Measurements from ENCODE around the gene MRPL14. TPM values are rescaled to one million over a fixed set of nuclear protein-coding genes. Genes with fewer than 3 reads are reported as not detected.

Gene MRPL14
- polyA plus RNA-seq, 2 donors: 31.9 to 63.8 TPM

- 48 to 52% methylated on average over 4 of the region's 4 CpGs for WGBS, 2 donors
- Histone ChIP-seq H3K36me3 (ENCODE audit: control insufficient read depth in 2 of 2, insufficient read depth in 2 of 2, low read length in 1 of 2) (peaks cover 1 to 7% of the 10 kb centered on the region in 2 donors), H3K4me3 (ENCODE audit: low read depth in 1 of 2, low read length in 2 of 2) (no peak overlapping the region), H3K27me3 (ENCODE audit: control insufficient read depth in 1 of 2, insufficient read depth in 2 of 2, low read length in 2 of 2) (no peaks in the 10 kb centered on the region), H3K9me3 (ENCODE audit: control insufficient read depth in 2 of 2, insufficient read depth in 1 of 2, low read depth in 1 of 2, low read length in 1 of 2) (no peaks in the 10 kb centered on the region), H3K4me1 (ENCODE audit: control insufficient read depth in 2 of 2, insufficient read depth in 2 of 2, low read length in 1 of 2) (peaks cover 8 to 13% of the 10 kb centered on the region in 2 donors), H3K27ac (ENCODE audit: low read depth in 2 of 2, low read length in 1 of 2) (peak overlapping the region in 1 of 2 donors; percentile 41)
These were observed 10.4 kb downstream of the MRPL14 start for GRCh38 chr6:44116641-44117382.

- Histone ChIP-seq H3K4me3 (ENCODE audit: low read depth in 1 of 2, low read length in 2 of 2) (no peak overlapping the region), H3K9me3 (ENCODE audit: control insufficient read depth in 2 of 2, insufficient read depth in 1 of 2, low read depth in 1 of 2, low read length in 1 of 2) (no peaks in the 10 kb centered on the region), H3K4me1 (ENCODE audit: control insufficient read depth in 2 of 2, insufficient read depth in 2 of 2, low read length in 1 of 2) (peaks cover 8 to 13% of the 10 kb centered on the region in 2 donors), H3K36me3 (ENCODE audit: control insufficient read depth in 2 of 2, insufficient read depth in 2 of 2, low read length in 1 of 2) (peaks cover 4 to 12% of the 10 kb centered on the region in 2 donors), H3K27me3 (ENCODE audit: control insufficient read depth in 1 of 2, insufficient read depth in 2 of 2, low read length in 2 of 2) (no peaks in the 10 kb centered on the region), H3K27ac (ENCODE audit: low read depth in 2 of 2, low read length in 1 of 2) (no peak overlapping the region)
- WGBS, 2 donors: 51 to 64% methylated on average over 5 of the region's 5 CpGs
These were observed 11.4 kb downstream of the MRPL14 start for GRCh38 chr6:44115866-44116265.

- WGBS, 2 donors: 51 to 54% methylated on average over 3 of the region's 3 CpGs
- Histone ChIP-seq H3K27me3 (ENCODE audit: control insufficient read depth in 1 of 2, insufficient read depth in 2 of 2, low read length in 2 of 2) (no peaks in the 10 kb centered on the region), H3K9me3 (ENCODE audit: control insufficient read depth in 2 of 2, insufficient read depth in 1 of 2, low read depth in 1 of 2, low read length in 1 of 2) (no peaks in the 10 kb centered on the region), H3K27ac (ENCODE audit: low read depth in 2 of 2, low read length in 1 of 2) (no peak overlapping the region), H3K4me1 (ENCODE audit: control insufficient read depth in 2 of 2, insufficient read depth in 2 of 2, low read length in 1 of 2) (peaks cover 8 to 13% of the 10 kb centered on the region in 2 donors), H3K4me3 (ENCODE audit: low read depth in 1 of 2, low read length in 2 of 2) (no peak overlapping the region), H3K36me3 (ENCODE audit: control insufficient read depth in 2 of 2, insufficient read depth in 2 of 2, low read length in 1 of 2) (peaks cover 9 to 26% of the 10 kb centered on the region in 2 donors)
These were observed 13.8 kb downstream of the MRPL14 start for GRCh38 chr6:44113414-44113813.

- H3K27ac ChIP-seq (ENCODE audit: low read depth in 2 of 2, low read length in 1 of 2): peak overlapping the region in 1 of 2 donors; percentile 26
These were observed 15.5 kb downstream of the MRPL14 start for GRCh38 chr6:44111434-44112417.

GRCh38 chr6:44110966-44111365 is 16.3 kb downstream of the MRPL14 start:
- Histone ChIP-seq H3K4me3 (ENCODE audit: low read depth in 1 of 2, low read length in 2 of 2) (no peak overlapping the region), H3K4me1 (ENCODE audit: control insufficient read depth in 2 of 2, insufficient read depth in 2 of 2, low read length in 1 of 2) (peaks cover 4 to 13% of the 10 kb centered on the region in 2 donors), H3K27ac (ENCODE audit: low read depth in 2 of 2, low read length in 1 of 2) (no peak overlapping the region), H3K27me3 (ENCODE audit: control insufficient read depth in 1 of 2, insufficient read depth in 2 of 2, low read length in 2 of 2) (no peaks in the 10 kb centered on the region), H3K9me3 (ENCODE audit: control insufficient read depth in 2 of 2, insufficient read depth in 1 of 2, low read depth in 1 of 2, low read length in 1 of 2) (no peaks in the 10 kb centered on the region), H3K36me3 (ENCODE audit: control insufficient read depth in 2 of 2, insufficient read depth in 2 of 2, low read length in 1 of 2) (peaks cover 9 to 31% of the 10 kb centered on the region in 2 donors)
- 93 to 94% methylated on average over 3 of the region's 3 CpGs for WGBS, 2 donors

More at GRCh38 chr6:44111434-44112417, 15.5 kb downstream of the MRPL14 start:
- Histone ChIP-seq H3K4me3 (ENCODE audit: low read depth in 1 of 2, low read length in 2 of 2) (no peak overlapping the region), H3K9me3 (ENCODE audit: control insufficient read depth in 2 of 2, insufficient read depth in 1 of 2, low read depth in 1 of 2, low read length in 1 of 2) (no peaks in the 10 kb centered on the region), H3K27me3 (ENCODE audit: control insufficient read depth in 1 of 2, insufficient read depth in 2 of 2, low read length in 2 of 2) (no peaks in the 10 kb centered on the region), H3K4me1 (ENCODE audit: control insufficient read depth in 2 of 2, insufficient read depth in 2 of 2, low read length in 1 of 2) (peaks cover 4 to 13% of the 10 kb centered on the region in 2 donors), H3K36me3 (ENCODE audit: control insufficient read depth in 2 of 2, insufficient read depth in 2 of 2, low read length in 1 of 2) (peaks cover 9 to 27% of the 10 kb centered on the region in 2 donors)
- 69 to 75% methylated on average over 6 of the region's 6 CpGs for WGBS, 2 donors

GRCh38 chr6:44110005-44110676 is 17.1 kb downstream of the MRPL14 start:
- Histone ChIP-seq H3K36me3 (ENCODE audit: control insufficient read depth in 2 of 2, insufficient read depth in 2 of 2, low read length in 1 of 2) (peaks cover 9 to 31% of the 10 kb centered on the region in 2 donors), H3K27me3 (ENCODE audit: control insufficient read depth in 1 of 2, insufficient read depth in 2 of 2, low read length in 2 of 2) (no peaks in the 10 kb centered on the region), H3K27ac (ENCODE audit: low read depth in 2 of 2, low read length in 1 of 2) (no peak overlapping the region), H3K4me1 (ENCODE audit: control insufficient read depth in 2 of 2, insufficient read depth in 2 of 2, low read length in 1 of 2) (peaks cover 0 to 5% of the 10 kb centered on the region in 2 donors), H3K9me3 (ENCODE audit: control insufficient read depth in 2 of 2, insufficient read depth in 1 of 2, low read depth in 1 of 2, low read length in 1 of 2) (no peaks in the 10 kb centered on the region), H3K4me3 (ENCODE audit: low read depth in 1 of 2, low read length in 2 of 2) (no peak overlapping the region)
- 86 to 87% methylated on average over 6 of the region's 6 CpGs for WGBS, 2 donors

GRCh38 chr6:44109212-44109611 is 18.0 kb downstream of the MRPL14 start:
- no peak overlapping the region for H3K27ac ChIP-seq (ENCODE audit: low read depth in 2 of 2, low read length in 1 of 2)
- peaks cover 9 to 33% of the 10 kb centered on the region in 2 donors for H3K36me3 ChIP-seq (ENCODE audit: control insufficient read depth in 2 of 2, insufficient read depth in 2 of 2, low read length in 1 of 2)

GRCh38 chr6:44108471-44108870 is 18.8 kb downstream of the MRPL14 start:
- 0 to 64% methylated on average over 1 of the region's 1 CpG for WGBS, 2 donors

More at GRCh38 chr6:44109212-44109611, 18.0 kb downstream of the MRPL14 start:
- Histone ChIP-seq H3K27me3 (ENCODE audit: control insufficient read depth in 1 of 2, insufficient read depth in 2 of 2, low read length in 2 of 2) (no peaks in the 10 kb centered on the region), H3K9me3 (ENCODE audit: control insufficient read depth in 2 of 2, insufficient read depth in 1 of 2, low read depth in 1 of 2, low read length in 1 of 2) (no peaks in the 10 kb centered on the region), H3K4me1 (ENCODE audit: control insufficient read depth in 2 of 2, insufficient read depth in 2 of 2, low read length in 1 of 2) (peaks cover 0 to 5% of the 10 kb centered on the region in 2 donors), H3K4me3 (ENCODE audit: low read depth in 1 of 2, low read length in 2 of 2) (no peak overlapping the region)
- 87 to 92% methylated on average over 10 of the region's 10 CpGs for WGBS, 2 donors

GRCh38 chr6:44107017-44107416 is 20.2 kb downstream of the MRPL14 start:
- Histone ChIP-seq H3K27me3 (ENCODE audit: control insufficient read depth in 1 of 2, insufficient read depth in 2 of 2, low read length in 2 of 2) (no peaks in the 10 kb centered on the region), H3K36me3 (ENCODE audit: control insufficient read depth in 2 of 2, insufficient read depth in 2 of 2, low read length in 1 of 2) (peaks cover 9 to 34% of the 10 kb centered on the region in 2 donors), H3K4me3 (ENCODE audit: low read depth in 1 of 2, low read length in 2 of 2) (no peak overlapping the region), H3K27ac (ENCODE audit: low read depth in 2 of 2, low read length in 1 of 2) (no peak overlapping the region), H3K9me3 (ENCODE audit: control insufficient read depth in 2 of 2, insufficient read depth in 1 of 2, low read depth in 1 of 2, low read length in 1 of 2) (no peaks in the 10 kb centered on the region), H3K4me1 (ENCODE audit: control insufficient read depth in 2 of 2, insufficient read depth in 2 of 2, low read length in 1 of 2) (no peaks in the 10 kb centered on the region)
- 91 to 93% methylated on average over 5 of the region's 5 CpGs for WGBS, 2 donors

More at GRCh38 chr6:44108471-44108870, 18.8 kb downstream of the MRPL14 start:
- Histone ChIP-seq H3K4me3 (ENCODE audit: low read depth in 1 of 2, low read length in 2 of 2) (no peak overlapping the region), H3K27ac (ENCODE audit: low read depth in 2 of 2, low read length in 1 of 2) (no peak overlapping the region), H3K27me3 (ENCODE audit: control insufficient read depth in 1 of 2, insufficient read depth in 2 of 2, low read length in 2 of 2) (no peaks in the 10 kb centered on the region), H3K36me3 (ENCODE audit: control insufficient read depth in 2 of 2, insufficient read depth in 2 of 2, low read length in 1 of 2) (peaks cover 9 to 34% of the 10 kb centered on the region in 2 donors), H3K9me3 (ENCODE audit: control insufficient read depth in 2 of 2, insufficient read depth in 1 of 2, low read depth in 1 of 2, low read length in 1 of 2) (no peaks in the 10 kb centered on the region), H3K4me1 (ENCODE audit: control insufficient read depth in 2 of 2, insufficient read depth in 2 of 2, low read length in 1 of 2) (no peaks in the 10 kb centered on the region)

Measured in esophagus (tissue), 2 donors.